ENCODE measurements around the gene USE1. TPM values are rescaled to one million over a fixed set of nuclear protein-coding genes. Genes with fewer than 3 reads are reported as not detected.
A peak's percentile ranks its signal among the peaks of the same experiment; 100 is the strongest.

USE1 gene
- total RNA-seq, 1 experiment from 2014 or later: 32.5 TPM

DNA sequence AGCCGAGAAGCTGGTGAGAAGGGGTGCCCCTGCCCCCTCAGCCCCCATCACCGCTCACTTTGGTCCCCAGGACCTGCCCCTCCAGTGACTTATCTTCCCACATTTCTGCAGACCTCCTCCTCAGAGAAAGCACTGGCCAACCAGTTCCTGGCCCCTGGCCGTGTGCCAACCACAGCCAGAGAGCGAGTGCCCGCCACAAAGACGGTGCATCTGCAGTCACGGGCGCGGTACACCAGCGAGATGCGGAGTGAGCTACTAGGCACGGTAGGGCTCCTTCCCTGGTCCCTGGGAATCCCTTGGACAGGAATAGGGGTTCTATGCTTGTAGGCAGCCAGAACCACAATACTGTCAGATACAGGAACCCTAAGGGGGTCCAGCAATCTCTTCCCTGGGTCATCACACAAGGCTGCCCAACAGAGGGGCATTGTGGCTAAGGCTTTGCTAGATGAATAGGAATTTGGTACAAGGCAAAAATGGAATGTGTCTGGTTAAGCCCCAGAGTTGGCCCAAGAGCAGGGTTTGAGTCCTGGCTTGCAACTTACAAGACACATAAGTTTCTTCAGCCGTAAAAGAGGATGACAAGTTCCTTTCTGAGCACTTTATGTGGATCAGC, 1.0 kb downstream of the USE1 start:
- no peak for TF ChIP-seq EZH2 (IDR thresholded peaks at IDR 0.05; ENCODE audit: low read length, unreplicated experiment)
- TF ChIP-seq EZH2phosphoT487 (IDR thresholded peaks at IDR 0.05; ENCODE audit: borderline replicate concordance, low read length): no peak
- TF ChIP-seq, protein P1, sequence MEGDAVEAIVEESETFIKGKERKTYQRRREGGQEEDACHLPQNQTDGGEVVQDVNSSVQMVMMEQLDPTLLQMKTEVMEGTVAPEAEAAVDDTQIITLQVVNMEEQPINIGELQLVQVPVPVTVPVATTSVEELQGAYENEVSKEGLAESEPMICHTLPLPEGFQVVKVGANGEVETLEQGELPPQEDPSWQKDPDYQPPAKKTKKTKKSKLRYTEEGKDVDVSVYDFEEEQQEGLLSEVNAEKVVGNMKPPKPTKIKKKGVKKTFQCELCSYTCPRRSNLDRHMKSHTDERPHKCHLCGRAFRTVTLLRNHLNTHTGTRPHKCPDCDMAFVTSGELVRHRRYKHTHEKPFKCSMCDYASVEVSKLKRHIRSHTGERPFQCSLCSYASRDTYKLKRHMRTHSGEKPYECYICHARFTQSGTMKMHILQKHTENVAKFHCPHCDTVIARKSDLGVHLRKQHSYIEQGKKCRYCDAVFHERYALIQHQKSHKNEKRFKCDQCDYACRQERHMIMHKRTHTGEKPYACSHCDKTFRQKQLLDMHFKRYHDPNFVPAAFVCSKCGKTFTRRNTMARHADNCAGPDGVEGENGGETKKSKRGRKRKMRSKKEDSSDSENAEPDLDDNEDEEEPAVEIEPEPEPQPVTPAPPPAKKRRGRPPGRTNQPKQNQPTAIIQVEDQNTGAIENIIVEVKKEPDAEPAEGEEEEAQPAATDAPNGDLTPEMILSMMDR (conservative IDR thresholded peaks at IDR 0.05; ENCODE audit: low read depth, low read length): no peak
- H3K4me1 ChIP-seq (ENCODE audit: insufficient read depth, low read length): peaks cover 21% of the 10 kb centered on the region
- peak overlapping the region; percentile 99 for H3K4me2 ChIP-seq (ENCODE audit: low read length)
- peak overlapping the region; percentile 97 for H3K9ac ChIP-seq (ENCODE audit: low read length)
- H3K27ac ChIP-seq (ENCODE audit: low read length): no peak overlapping the region
- H4K20me1 ChIP-seq (ENCODE audit: low read length): no peaks in the 10 kb centered on the region
- H3K27me3 ChIP-seq (ENCODE audit: low read length): no peaks in the 10 kb centered on the region
- CTCF ChIA-PET: interaction anchor here (1.2 kb wide), 1 partner anchor 10 kb away, joined by 5 read pairs; the partner anchor contains the start of gene OCEL1
- DNase-seq (no peak), ATAC-seq (no peak)
- H3K9me2 ChIP-seq (replicated peaks; ENCODE audit: low read length): no peaks in the 10 kb centered on the region
- POLR2A ChIA-PET (ENCODE audit: unreplicated experiment): interaction anchor here (0.6 to 1.6 kb wide), 2 partner anchors 51 to 757 kb away, joined by 3 to 9 read pairs; partner anchors contain the start of gene BABAM1
- H3F3A ChIP-seq (ENCODE audit: low read length, unreplicated experiment): no peaks in the 10 kb centered on the region
- H2AFZ ChIP-seq (ENCODE audit: low read length): peak overlapping the region; percentile 55
- no peaks in the 10 kb centered on the region for H3K9me3 ChIP-seq (ENCODE audit: low read length)
- 0 out of 2 replicates have a peak, but pooled peaks cover 7% of the 10 kb centered on the region for H3K36me3 ChIP-seq (ENCODE audit: low read depth, low read length)
- peak overlapping the region; percentile 88 for H3K4me3 ChIP-seq (ENCODE audit: low read length)
- H3K79me2 ChIP-seq (ENCODE audit: low read length): peaks cover 7% of the 10 kb centered on the region
- BruUV-seq (replicated peaks): TSS peak; percentile 67
- intact Hi-C loops (cut with micrococcal nuclease): no loop called here

DNA sequence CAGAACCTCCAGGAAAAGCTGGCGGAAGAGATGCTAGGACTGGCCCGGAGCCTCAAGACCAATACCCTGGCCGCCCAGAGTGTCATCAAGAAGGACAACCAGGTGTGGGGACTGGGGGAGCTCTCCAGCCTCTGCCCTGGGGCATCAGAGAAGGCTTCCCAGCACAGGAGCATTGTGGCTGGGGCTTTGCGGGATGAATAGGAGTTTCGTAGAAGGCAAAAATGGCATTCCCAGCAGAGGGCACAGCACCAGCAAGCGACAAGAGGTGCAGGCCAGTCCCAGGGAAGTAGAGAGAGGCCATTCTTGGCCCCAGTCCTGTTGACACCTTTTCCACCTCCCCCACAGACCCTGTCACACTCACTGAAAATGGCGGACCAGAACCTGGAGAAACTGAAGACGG, 4.1 kb downstream of the USE1 start:
- DNase-seq: no peak
- H3K9me3 ChIP-seq (ENCODE audit: low read length): no peaks in the 10 kb centered on the region
- H3K9me2 ChIP-seq (replicated peaks; ENCODE audit: low read length): no peaks in the 10 kb centered on the region
- H3K4me2 ChIP-seq (ENCODE audit: low read length): no peak overlapping the region
- peaks cover 21% of the 10 kb centered on the region for H3K4me1 ChIP-seq (ENCODE audit: insufficient read depth, low read length)
- H3K36me3 ChIP-seq (ENCODE audit: low read depth, low read length): no peaks in the 10 kb centered on the region
- TF ChIP-seq EZH2 (IDR thresholded peaks at IDR 0.05; ENCODE audit: low read length, unreplicated experiment) (no peak), EZH2phosphoT487 (IDR thresholded peaks at IDR 0.05; ENCODE audit: borderline replicate concordance, low read length) (no peak)
- TF ChIP-seq, protein P1 (conservative IDR thresholded peaks at IDR 0.05; ENCODE audit: low read depth, low read length): no peak
- H3K27ac ChIP-seq (ENCODE audit: low read length): no peak overlapping the region
- no peak overlapping the region for H3K9ac ChIP-seq (ENCODE audit: low read length)
- H3K79me2 ChIP-seq (ENCODE audit: low read length): peaks cover 7% of the 10 kb centered on the region
- no peak overlapping the region for H3K4me3 ChIP-seq (ENCODE audit: low read length)
- no TSS peak for BruUV-seq (replicated peaks)
- CTCF ChIA-PET: no interaction called here
- H3F3A ChIP-seq (ENCODE audit: low read length, unreplicated experiment): no peaks in the 10 kb centered on the region
- ATAC-seq: no peak
- intact Hi-C loops (cut with micrococcal nuclease): no loop called here
- no peak overlapping the region for H2AFZ ChIP-seq (ENCODE audit: low read length)
- no peaks in the 10 kb centered on the region for H4K20me1 ChIP-seq (ENCODE audit: low read length)
- POLR2A ChIA-PET (ENCODE audit: unreplicated experiment): no interaction called here
- no peaks in the 10 kb centered on the region for H3K27me3 ChIP-seq (ENCODE audit: low read length)

DNA sequence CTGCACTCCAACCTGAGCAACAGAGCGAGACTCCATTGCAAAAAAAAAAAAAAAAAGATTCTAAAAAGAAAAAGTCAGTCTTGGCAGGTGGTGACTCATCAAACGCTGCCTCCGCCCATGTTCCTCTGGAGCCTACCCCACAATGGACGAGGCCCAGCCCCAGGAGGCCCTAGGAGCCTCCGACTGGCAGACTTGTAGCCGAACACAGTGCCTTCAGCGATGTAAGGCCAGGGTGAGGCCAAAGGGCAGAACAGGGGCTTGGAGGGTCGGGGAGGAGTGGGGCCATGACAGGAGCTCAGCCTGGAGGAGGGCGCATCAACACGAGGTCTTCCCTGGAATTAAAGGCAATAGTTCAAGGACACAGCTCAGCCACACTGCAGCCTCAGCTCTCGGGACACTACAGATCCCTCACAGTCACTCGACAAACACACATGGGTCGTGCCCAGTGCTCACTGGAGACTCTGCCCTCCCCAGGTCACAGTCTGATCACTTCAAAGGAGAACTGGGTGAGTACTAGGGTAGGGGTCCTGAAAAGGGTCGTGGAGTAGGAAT, 5.1 kb downstream of the USE1 start:
- ATAC-seq: peak; percentile 44
- Histone ChIP-seq H3K27me3 (ENCODE audit: low read length) (no peaks in the 10 kb centered on the region), H4K20me1 (ENCODE audit: low read length) (no peaks in the 10 kb centered on the region), H3F3A (ENCODE audit: low read length, unreplicated experiment) (no peaks in the 10 kb centered on the region), H3K9ac (ENCODE audit: low read length) (no peak overlapping the region), H3K4me2 (ENCODE audit: low read length) (no peak overlapping the region), H3K4me1 (ENCODE audit: insufficient read depth, low read length) (peaks cover 14% of the 10 kb centered on the region; the same call in 1 of the 2 replicates), H3K9me3 (ENCODE audit: low read length) (no peaks in the 10 kb centered on the region), H3K9me2 (replicated peaks; ENCODE audit: low read length) (no peaks in the 10 kb centered on the region), H2AFZ (ENCODE audit: low read length) (no peak overlapping the region), H3K4me3 (ENCODE audit: low read length) (no peak overlapping the region), H3K79me2 (ENCODE audit: low read length) (peaks cover 7% of the 10 kb centered on the region), H3K36me3 (ENCODE audit: low read depth, low read length) (no peaks in the 10 kb centered on the region), H3K27ac (ENCODE audit: low read length) (no peak overlapping the region)
- no TSS peak for BruUV-seq (replicated peaks)
- ChIA-PET CTCF (no interaction called here), POLR2A (ENCODE audit: unreplicated experiment) (no interaction called here)
- no peak for TF ChIP-seq EZH2phosphoT487 (IDR thresholded peaks at IDR 0.05; ENCODE audit: borderline replicate concordance, low read length)
- TF ChIP-seq, protein P1 (conservative IDR thresholded peaks at IDR 0.05; ENCODE audit: low read depth, low read length): no peak
- no peak for TF ChIP-seq EZH2 (IDR thresholded peaks at IDR 0.05; ENCODE audit: low read length, unreplicated experiment)
- intact Hi-C loops (cut with micrococcal nuclease): no loop called here
- DNase-seq: peak; percentile 47

Data from PC-3 (cell line).